Measurements from ENCODE around the gene RTBDN. TPM values are rescaled to one million over a fixed set of nuclear protein-coding genes. Genes with fewer than 3 reads are reported as not detected.

The RTBDN gene
- total and polyA plus RNA-seq, 2 of the 8 experiments (the other 6 are each of a cell fraction or from before 2014, with no cell fraction given), result 4.0 to 4.8 TPM

- TF ChIP-seq, protein P1, sequence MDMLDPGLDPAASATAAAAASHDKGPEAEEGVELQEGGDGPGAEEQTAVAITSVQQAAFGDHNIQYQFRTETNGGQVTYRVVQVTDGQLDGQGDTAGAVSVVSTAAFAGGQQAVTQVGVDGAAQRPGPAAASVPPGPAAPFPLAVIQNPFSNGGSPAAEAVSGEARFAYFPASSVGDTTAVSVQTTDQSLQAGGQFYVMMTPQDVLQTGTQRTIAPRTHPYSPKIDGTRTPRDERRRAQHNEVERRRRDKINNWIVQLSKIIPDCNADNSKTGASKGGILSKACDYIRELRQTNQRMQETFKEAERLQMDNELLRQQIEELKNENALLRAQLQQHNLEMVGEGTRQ (IDR thresholded peaks at IDR 0.05; ENCODE audit: low read length), result peak; percentile 65
- TF ChIP-seq EGR1 (IDR thresholded peaks at IDR 0.05; ENCODE audit: borderline replicate concordance, low read depth, low read length) (no peak), BACH1 (IDR thresholded peaks at IDR 0.05; ENCODE audit: low read length) (no peak), SIN3A (conservative IDR thresholded peaks at IDR 0.05 in 1 of 2, IDR thresholded peaks at IDR 0.05 in 1 of 2; ENCODE audit: low read depth in 1 of 2, low read length in 2 of 2) (no peak), ZNF274 (IDR thresholded peaks at IDR 0.05; ENCODE audit: borderline replicate concordance, extremely low read depth, low read length) (no peak), SUZ12 (IDR thresholded peaks at IDR 0.05; ENCODE audit: low read length) (peak; percentile 34; the same call in 1 of the 2 replicates), PHF8 (conservative IDR thresholded peaks at IDR 0.05; ENCODE audit: low read depth, low read length) (0 out of 2 replicates have a peak, but pooled peaks have one; percentile 22), RBBP5 (IDR thresholded peaks at IDR 0.05; ENCODE audit: borderline replicate concordance, low read depth, low read length) (0 out of 2 replicates have a peak, but pooled peaks have one; percentile 53), EZH2 (IDR thresholded peaks at IDR 0.05; ENCODE audit: low read depth, low read length, severe bottlenecking) (no peak), SRF (IDR thresholded peaks at IDR 0.05; ENCODE audit: low read depth, low read length) (no peak), FOSL1 (IDR thresholded peaks at IDR 0.05; ENCODE audit: insufficient read depth, low read depth, low read length) (no peak), NANOG (IDR thresholded peaks at IDR 0.05; ENCODE audit: insufficient read depth, low read depth, low read length, poor library complexity, severe bottlenecking) (peak; percentile 20), TBP (IDR thresholded peaks at IDR 0.05; ENCODE audit: low read depth, low read length) (peak; percentile 36; the same call in 1 of the 2 replicates), JUN (IDR thresholded peaks at IDR 0.05; ENCODE audit: low read depth, low read length) (no peak), TCF12 (IDR thresholded peaks at IDR 0.05; ENCODE audit: low read depth, low read length) (0 out of 2 replicates have a peak, but pooled peaks have one; percentile 51), CBX8 (IDR thresholded peaks at IDR 0.05; ENCODE audit: borderline replicate concordance, low read depth, low read length) (no peak), RFX5 (IDR thresholded peaks at IDR 0.05; ENCODE audit: borderline replicate concordance, low read depth, low read length) (no peak), KDM4A (IDR thresholded peaks at IDR 0.05; ENCODE audit: low read depth, low read length, severe bottlenecking) (peak; percentile 83), BRCA1 (IDR thresholded peaks at IDR 0.05; ENCODE audit: low read depth, low read length) (no peak)
- TF ChIP-seq, protein P2, sequence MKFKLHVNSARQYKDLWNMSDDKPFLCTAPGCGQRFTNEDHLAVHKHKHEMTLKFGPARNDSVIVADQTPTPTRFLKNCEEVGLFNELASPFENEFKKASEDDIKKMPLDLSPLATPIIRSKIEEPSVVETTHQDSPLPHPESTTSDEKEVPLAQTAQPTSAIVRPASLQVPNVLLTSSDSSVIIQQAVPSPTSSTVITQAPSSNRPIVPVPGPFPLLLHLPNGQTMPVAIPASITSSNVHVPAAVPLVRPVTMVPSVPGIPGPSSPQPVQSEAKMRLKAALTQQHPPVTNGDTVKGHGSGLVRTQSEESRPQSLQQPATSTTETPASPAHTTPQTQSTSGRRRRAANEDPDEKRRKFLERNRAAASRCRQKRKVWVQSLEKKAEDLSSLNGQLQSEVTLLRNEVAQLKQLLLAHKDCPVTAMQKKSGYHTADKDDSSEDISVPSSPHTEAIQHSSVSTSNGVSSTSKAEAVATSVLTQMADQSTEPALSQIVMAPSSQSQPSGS (IDR thresholded peaks at IDR 0.05; ENCODE audit: low read length), result no peak
Observed at GRCh38 chr19:12792051-12792852, 42.1 kb downstream of the RTBDN start (continued).

Data from H1 (cell line).